Mesenchymal stem cell (in vitro differentiated cells and primary cell): ENCODE results near the gene LCE1C.

ENCODE experiments used
- DNase-seq: peaks from one replicate; pipeline ENCODE4 v3.0.0-alpha.2; 2013
- H2AFZ ChIP-seq: one replicate; pipeline ENCODE4 v1.6.1; 2013; ENCODE audit warnings: low read depth, mild to moderate bottlenecking, control low read depth, inconsistent platforms, low read length, moderate library complexity
- H2AK5ac ChIP-seq: 2 replicates; pipeline ENCODE4 v1.6.1; 2013; ENCODE audit warnings: low read length, moderate library complexity, mild to moderate bottlenecking, inconsistent platforms; ENCODE audit not compliant: severe bottlenecking
- H2BK120ac ChIP-seq: one replicate; pipeline ENCODE4 v1.6.1; 2013; ENCODE audit warnings: low read depth, mild to moderate bottlenecking, inconsistent platforms, low read length, moderate library complexity
- H2BK12ac ChIP-seq, 2 experiments: one replicate each; pipeline ENCODE4 v1.6.1; 2013; ENCODE audit warnings: inconsistent platforms in 2 of 2, low read length in 2 of 2, mild to moderate bottlenecking in 2 of 2, moderate library complexity in 2 of 2, control low read depth in 1 of 2
- H2BK15ac ChIP-seq: one replicate; pipeline ENCODE4 v1.6.1; 2013; ENCODE audit warnings: mild to moderate bottlenecking, low read depth, inconsistent platforms; ENCODE audit not compliant: poor library complexity, severe bottlenecking
- H2BK5ac ChIP-seq: 2 replicates; pipeline ENCODE4 v1.6.1; 2013; ENCODE audit warnings: low read depth, mild to moderate bottlenecking, low read length, control low read depth, inconsistent platforms; ENCODE audit not compliant: poor library complexity, severe bottlenecking
- H3K14ac ChIP-seq, 2 experiments: one replicate each; pipeline ENCODE4 v1.6.1; 2013; ENCODE audit warnings: inconsistent platforms in 2 of 2, low read length in 2 of 2, control low read depth in 1 of 2, mild to moderate bottlenecking in 1 of 2, moderate library complexity in 1 of 2
- H3K18ac ChIP-seq, 2 experiments: one replicate each; pipeline ENCODE4 v1.6.1; 2013; ENCODE audit warnings: inconsistent platforms in 2 of 2, low read length in 2 of 2, control low read depth in 1 of 2, low read depth in 1 of 2, mild to moderate bottlenecking in 1 of 2
- H3K23ac ChIP-seq, 2 experiments: one replicate each; pipeline ENCODE4 v1.6.1; 2013; ENCODE audit warnings: inconsistent platforms in 2 of 2, low read length in 2 of 2, mild to moderate bottlenecking in 2 of 2, moderate library complexity in 2 of 2, control low read depth in 1 of 2
- H3K27ac ChIP-seq: 2 replicates; pipeline ENCODE4 v1.5.1; 2013; ENCODE audit warnings: mild to moderate bottlenecking, moderate library complexity, low read length, control low read depth, inconsistent platforms; ENCODE audit not compliant: poor library complexity, severe bottlenecking
- H3K27me3 ChIP-seq, 2 experiments: 2 replicates each; pipeline versions ENCODE4 v1.6.1 to v1.7.0; 2013; ENCODE audit warnings: low read length in 2 of 2, mild to moderate bottlenecking in 2 of 2, moderate library complexity in 2 of 2, control low read depth in 1 of 2, inconsistent platforms in 1 of 2; ENCODE audit not compliant: control insufficient read depth in 1 of 2, insufficient read depth in 1 of 2
- H3K36me3 ChIP-seq, 2 experiments: 2 replicates each; pipeline versions ENCODE4 v1.6.1 to v1.7.0; 2013; ENCODE audit warnings: low read length in 2 of 2, control low read depth in 1 of 2, inconsistent platforms in 1 of 2, low read depth in 1 of 2, mild to moderate bottlenecking in 1 of 2; ENCODE audit not compliant: insufficient read depth in 2 of 2, control insufficient read depth in 1 of 2
- H3K4ac ChIP-seq, 2 experiments: one replicate each; pipeline ENCODE4 v1.6.1; 2013; ENCODE audit warnings: inconsistent platforms in 2 of 2, low read length in 2 of 2, mild to moderate bottlenecking in 2 of 2, moderate library complexity in 2 of 2, control low read depth in 1 of 2, low read depth in 1 of 2
- H3K4me1 ChIP-seq: 2 replicates; pipeline ENCODE4 v1.6.1; 2013; ENCODE audit warnings: low read depth, low read length, control low read depth; ENCODE audit not compliant: control insufficient read depth, insufficient read depth
- H3K4me2 ChIP-seq: 2 replicates; pipeline ENCODE4 v1.6.1; 2013; ENCODE audit warnings: low read length, mild to moderate bottlenecking, inconsistent platforms; ENCODE audit not compliant: poor library complexity, severe bottlenecking
- H3K4me3 ChIP-seq, 2 experiments: 2 replicates each; pipeline versions ENCODE4 v1.5.1 to v1.7.0; 2013; ENCODE audit warnings: low read length in 2 of 2, mild to moderate bottlenecking in 2 of 2, control low read depth in 1 of 2, low read depth in 1 of 2; ENCODE audit not compliant: insufficient read depth in 1 of 2
- H3K79me1 ChIP-seq: replicated peaks from 2 replicates; pipeline ENCODE4 v1.6.1; 2013; ENCODE audit warnings: mild to moderate bottlenecking, control low read depth, low read length, inconsistent platforms; ENCODE audit not compliant: poor library complexity, severe bottlenecking
- H3K9ac ChIP-seq: 2 replicates; pipeline ENCODE4 v1.7.0; 2013; ENCODE audit warnings: mild to moderate bottlenecking, low read length, moderate library complexity
- H3K9me3 ChIP-seq: 2 replicates; pipeline ENCODE4 v1.7.0; 2013; ENCODE audit warnings: mild to moderate bottlenecking, low read length; ENCODE audit not compliant: control insufficient read depth
- H4K8ac ChIP-seq: one replicate; pipeline ENCODE4 v1.6.1; 2013; ENCODE audit warnings: inconsistent platforms, mild to moderate bottlenecking, low read length, moderate library complexity
- H4K91ac ChIP-seq: one replicate; pipeline ENCODE4 v1.6.1; 2013; ENCODE audit warnings: mild to moderate bottlenecking, low read length, inconsistent platforms
- WGBS: methylation state at CpG from one replicate; pipeline ENCODE4 v1.1.7; 2013; ENCODE audit warnings: mixed read lengths; 5-methylcytosine and 5-hydroxymethylcytosine counted together

LCE1C gene

DNA sequence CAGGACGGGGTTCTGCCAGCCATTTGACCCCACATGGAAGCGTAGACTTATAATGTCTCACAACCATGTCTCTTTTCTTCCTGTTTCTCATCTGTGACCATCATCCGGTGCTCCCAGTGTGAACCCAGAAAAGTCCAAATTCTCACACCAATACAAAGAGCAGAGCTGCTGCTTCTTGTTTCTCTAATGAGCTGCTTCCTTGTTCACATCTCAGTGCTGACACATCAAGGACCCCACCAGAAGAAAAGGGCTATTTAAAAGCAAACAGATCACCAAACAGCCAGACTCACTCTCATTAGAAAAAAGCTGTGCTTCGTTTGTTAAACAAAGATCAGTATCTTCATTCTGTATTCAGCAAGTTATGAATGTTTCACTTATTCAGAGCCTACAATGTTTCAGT lies 10.8 kb downstream of the LCE1C start:
- Histone ChIP-seq H3K27me3 (no peaks in the 10 kb centered on the region), H4K8ac (no peak overlapping the region), H3K9ac (no peak overlapping the region), H3K14ac (no peak overlapping the region), H3K27ac (no peak overlapping the region), H3K36me3 (no peaks in the 10 kb centered on the region), H2AK5ac (no peak overlapping the region), H3K18ac (no peak overlapping the region), H3K4me3 (no peak overlapping the region), H3K4me1 (no peaks in the 10 kb centered on the region), H2BK12ac (no peak overlapping the region), H3K4ac (no peak overlapping the region), H3K23ac (no peak overlapping the region), H2BK5ac (no peak overlapping the region), H3K4me2 (no peak overlapping the region), H3K9me3 (no peaks in the 10 kb centered on the region), H4K91ac (no peak overlapping the region), H3K79me1 (no peaks in the 10 kb centered on the region), H2BK120ac (no peak overlapping the region), H2AFZ (no peak overlapping the region), H2BK15ac (no peak overlapping the region)
- DNase-seq: no peak
- 41% methylated on average over 4 of the region's 4 CpGs for WGBS

DNA sequence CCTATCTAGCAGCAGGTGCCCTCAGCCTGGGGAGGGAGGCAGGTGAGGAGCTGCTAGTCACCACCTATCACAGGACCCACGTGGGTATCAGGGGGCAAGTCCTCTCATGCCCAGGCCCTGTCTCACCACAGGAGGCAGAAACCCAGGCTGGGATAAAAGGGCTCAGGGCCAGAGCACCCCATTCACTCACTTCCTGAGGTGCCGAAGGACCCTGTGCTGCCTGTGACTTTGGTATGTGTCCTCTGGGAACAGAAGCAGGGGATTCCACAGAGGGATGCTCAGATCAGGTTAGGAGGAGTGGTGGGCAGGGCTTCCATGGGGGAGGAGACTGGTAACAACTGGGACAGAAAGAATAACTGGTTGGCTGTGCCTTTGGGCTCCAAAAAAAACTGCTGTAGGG lies 20.4 kb downstream of the LCE1C start, which contains the start of gene LCE1E:
LCE1E (plus strand) TSS at position 181 of the 400 bp plus-strand sequence. CDS start 1,043 bp downstream, outside the sequence.
- H3K4me2 ChIP-seq: no peak within 1 kb of the TSS
- no peak within 1 kb of the TSS for H3K4ac ChIP-seq
- H3K18ac ChIP-seq: no peak within 1 kb of the TSS
- H3K9ac ChIP-seq: no peak within 1 kb of the TSS
- H3K4me1 ChIP-seq: no peaks in the 10 kb centered on the region
- H4K8ac ChIP-seq: no peak within 1 kb of the TSS
- H3K27me3 ChIP-seq: no peaks in the 10 kb centered on the region
- no peaks in the 10 kb centered on the region for H3K36me3 ChIP-seq
- H2BK120ac ChIP-seq: no peak within 1 kb of the TSS
- no peak within 1 kb of the TSS for H2BK12ac ChIP-seq
- H3K23ac ChIP-seq: no peak within 1 kb of the TSS
- H2AFZ ChIP-seq: no peak within 1 kb of the TSS
- H3K14ac ChIP-seq: no peak within 1 kb of the TSS
- 38% methylated on average over 2 of the region's 2 CpGs for WGBS
- no peaks in the 10 kb centered on the region for H3K9me3 ChIP-seq
- no peak within 1 kb of the TSS for H4K91ac ChIP-seq
- no peak for DNase-seq
- H2BK5ac ChIP-seq: no peak within 1 kb of the TSS
- H2BK15ac ChIP-seq: no peak within 1 kb of the TSS
- no peak within 1 kb of the TSS for H3K27ac ChIP-seq
- H2AK5ac ChIP-seq: no peak within 1 kb of the TSS
- no peaks in the 10 kb centered on the region for H3K79me1 ChIP-seq
- H3K4me3 ChIP-seq: no peak within 1 kb of the TSS

DNA sequence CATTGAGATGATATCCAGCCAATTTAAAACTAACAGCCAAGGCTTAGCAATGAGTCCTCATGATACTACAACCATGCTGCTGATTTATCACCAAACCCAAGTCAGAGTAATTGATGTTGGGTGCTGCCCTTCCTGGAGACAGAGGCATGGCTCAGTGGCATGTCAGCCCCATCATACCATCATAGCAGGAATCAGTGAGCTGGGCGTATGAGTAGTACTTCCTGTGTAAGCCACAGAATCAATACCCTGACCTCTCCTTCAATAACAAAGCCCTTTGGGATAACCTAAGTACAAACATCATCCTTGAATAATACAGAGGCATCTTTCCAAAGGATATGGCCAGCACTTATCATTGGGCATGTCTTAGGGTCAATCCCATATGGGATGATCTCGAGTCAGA lies 23.4 kb downstream of the LCE1C start:
- Histone ChIP-seq H2BK5ac (no peak overlapping the region), H3K27ac (no peak overlapping the region), H3K4me3 (no peak overlapping the region), H3K36me3 (no peaks in the 10 kb centered on the region), H3K4me1 (no peaks in the 10 kb centered on the region), H3K9me3 (no peaks in the 10 kb centered on the region), H3K14ac (no peak overlapping the region), H2BK12ac (no peak overlapping the region), H3K27me3 (no peaks in the 10 kb centered on the region), H3K9ac (no peak overlapping the region), H4K91ac (no peak overlapping the region), H3K18ac (no peak overlapping the region), H2BK120ac (no peak overlapping the region), H3K4me2 (no peak overlapping the region), H3K23ac (no peak overlapping the region), H3K79me1 (no peaks in the 10 kb centered on the region), H2AK5ac (no peak overlapping the region), H2BK15ac (no peak overlapping the region), H2AFZ (no peak overlapping the region), H4K8ac (no peak overlapping the region), H3K4ac (no peak overlapping the region)
- WGBS: 58% methylated on average over 2 of the region's 2 CpGs
- no peak for DNase-seq

DNA sequence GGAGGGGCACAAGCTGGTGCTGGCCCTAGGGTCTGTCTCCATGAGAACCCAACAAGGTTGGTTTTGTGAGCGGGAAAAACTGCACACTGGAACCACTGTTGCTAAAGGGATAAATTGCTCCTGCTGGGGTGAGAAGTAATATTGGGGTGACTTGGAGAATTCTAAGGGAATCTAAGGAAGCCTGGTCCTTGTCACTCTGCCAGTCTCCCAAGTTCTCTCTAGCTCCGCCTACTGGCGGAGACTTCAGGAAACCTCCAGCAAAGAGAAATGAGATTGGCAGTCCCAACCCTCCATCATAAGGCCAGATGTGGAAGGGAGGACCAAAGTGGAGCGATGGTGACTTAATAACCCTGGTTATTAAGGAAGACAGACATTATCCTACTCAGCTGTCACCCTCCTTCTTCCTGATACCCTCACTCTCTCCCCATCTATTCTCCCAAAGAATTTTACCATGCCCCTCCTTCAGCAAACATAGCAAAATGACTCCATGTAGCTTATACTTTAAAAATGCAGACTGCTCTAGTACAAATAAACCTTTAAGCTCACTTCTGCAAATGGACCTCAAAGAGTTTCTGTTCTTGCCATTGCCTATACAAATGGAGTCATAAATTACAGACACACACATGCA lies 28.8 kb downstream of the LCE1C start:
- H3K79me1 ChIP-seq: no peaks in the 10 kb centered on the region
- H3K36me3 ChIP-seq: no peaks in the 10 kb centered on the region
- no peak overlapping the region for H2BK5ac ChIP-seq
- H3K27ac ChIP-seq: no peak overlapping the region
- no peak overlapping the region for H3K18ac ChIP-seq
- no peak overlapping the region for H2BK120ac ChIP-seq
- DNase-seq: no peak
- H3K4me1 ChIP-seq: no peaks in the 10 kb centered on the region
- H2BK12ac ChIP-seq: no peak overlapping the region
- H2BK15ac ChIP-seq: no peak overlapping the region
- no peak overlapping the region for H3K23ac ChIP-seq
- H3K4me2 ChIP-seq: no peak overlapping the region
- no peak overlapping the region for H4K91ac ChIP-seq
- no peaks in the 10 kb centered on the region for H3K27me3 ChIP-seq
- H3K4me3 ChIP-seq: no peak overlapping the region
- H3K9me3 ChIP-seq: no peaks in the 10 kb centered on the region
- H2AFZ ChIP-seq: no peak overlapping the region
- H4K8ac ChIP-seq: no peak overlapping the region
- no peak overlapping the region for H3K14ac ChIP-seq
- H3K4ac ChIP-seq: no peak overlapping the region
- H3K9ac ChIP-seq: no peak overlapping the region
- WGBS: 68% methylated on average over 4 of the region's 4 CpGs
- H2AK5ac ChIP-seq: no peak overlapping the region
